Hepatocyte (in vitro differentiated cells): Measurements from ENCODE around the gene DIP2B.

Experiments
- EZH2 ChIP-seq: fragments of 200-600 bp; sonication (generic); IDR thresholded peaks from 2 replicates; pipeline ENCODE4 v1.6.1; 2016; ENCODE audit warnings: antibody characterized with exemption, mild to moderate bottlenecking, borderline replicate concordance
- TF ChIP-seq, protein P1 (sequence below): fragments of 200-600 bp; sonication (generic); IDR thresholded peaks from 2 replicates; pipeline ENCODE4 v1.5.1; 2016; ENCODE audit warnings: antibody characterized with exemption, mild to moderate bottlenecking; ENCODE audit not compliant: poor library complexity

DNA sequence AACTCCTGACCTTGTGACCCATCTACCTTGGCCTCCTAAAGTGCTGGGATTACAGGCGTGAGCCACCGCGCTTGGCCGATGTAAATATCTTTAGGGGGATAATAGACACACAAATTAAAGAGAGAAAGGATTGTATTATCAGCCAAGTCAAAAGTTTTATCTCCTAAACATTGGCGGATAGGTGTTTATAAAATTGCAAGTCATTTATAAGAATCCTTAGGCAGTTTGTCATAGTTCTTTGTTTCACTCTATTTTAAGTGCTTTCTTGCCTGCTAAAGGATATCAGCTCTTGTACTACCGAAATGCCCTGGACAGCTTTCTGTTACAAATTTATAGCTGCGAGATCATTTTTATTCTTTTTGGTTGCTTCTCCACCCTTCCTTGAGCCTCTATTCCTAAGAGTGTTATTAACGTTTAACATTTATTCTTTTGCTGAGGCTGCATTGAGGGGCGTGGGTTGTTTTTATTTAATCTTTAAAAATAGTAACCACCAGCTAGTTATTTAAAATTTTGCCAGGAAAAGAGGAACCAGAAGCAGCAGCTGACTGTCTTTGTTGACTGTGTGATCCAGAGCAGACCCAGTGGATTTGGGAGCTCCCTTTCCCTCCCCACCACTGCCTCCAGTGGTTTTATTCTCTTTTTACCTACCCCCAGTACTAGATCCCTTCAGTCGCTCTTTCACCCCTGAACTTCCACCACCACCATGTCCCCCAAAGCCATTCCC is 106.4 kb downstream of the DIP2B start:
- TF ChIP-seq, protein P1, sequence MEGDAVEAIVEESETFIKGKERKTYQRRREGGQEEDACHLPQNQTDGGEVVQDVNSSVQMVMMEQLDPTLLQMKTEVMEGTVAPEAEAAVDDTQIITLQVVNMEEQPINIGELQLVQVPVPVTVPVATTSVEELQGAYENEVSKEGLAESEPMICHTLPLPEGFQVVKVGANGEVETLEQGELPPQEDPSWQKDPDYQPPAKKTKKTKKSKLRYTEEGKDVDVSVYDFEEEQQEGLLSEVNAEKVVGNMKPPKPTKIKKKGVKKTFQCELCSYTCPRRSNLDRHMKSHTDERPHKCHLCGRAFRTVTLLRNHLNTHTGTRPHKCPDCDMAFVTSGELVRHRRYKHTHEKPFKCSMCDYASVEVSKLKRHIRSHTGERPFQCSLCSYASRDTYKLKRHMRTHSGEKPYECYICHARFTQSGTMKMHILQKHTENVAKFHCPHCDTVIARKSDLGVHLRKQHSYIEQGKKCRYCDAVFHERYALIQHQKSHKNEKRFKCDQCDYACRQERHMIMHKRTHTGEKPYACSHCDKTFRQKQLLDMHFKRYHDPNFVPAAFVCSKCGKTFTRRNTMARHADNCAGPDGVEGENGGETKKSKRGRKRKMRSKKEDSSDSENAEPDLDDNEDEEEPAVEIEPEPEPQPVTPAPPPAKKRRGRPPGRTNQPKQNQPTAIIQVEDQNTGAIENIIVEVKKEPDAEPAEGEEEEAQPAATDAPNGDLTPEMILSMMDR, result no peak
- TF ChIP-seq EZH2, result no peak
